Right lobe of liver (tissue), 6 donors: Measurements from ENCODE around the gene STIL. TPM values are rescaled to one million over a fixed set of nuclear protein-coding genes. Genes with fewer than 3 reads are reported as not detected.

Experiments used
- ATAC-seq, 4 donors: fragments of 200-7000 bp; cut with Tn5 transposase; one replicate each; pipeline ENCODE4 v1.9.1; 2020; ENCODE audit warnings: mild to moderate bottlenecking in 4 of 4, moderate library complexity in 4 of 4
- DNase-seq, 3 donors: peaks; one replicate each; pipeline ENCODE4 v3.0.0-alpha.2; 2020
- H3K27ac ChIP-seq, 3 donors: fragments of 200-600 bp; one replicate each; pipeline ENCODE4 v1.8.0; 2022
- H3K27me3 ChIP-seq, 2 donors: fragments of 200-600 bp; one replicate each; pipeline ENCODE4 v1.8.0; 2022
- H3K36me3 ChIP-seq, 4 donors: fragments of 200-600 bp; sonication (generic) in 1 of 4; one replicate each; pipeline versions ENCODE4 v1.5.1 to v1.8.0; 2017 to 2022; ENCODE audit warnings: control low read depth in 1 of 4
- H3K4me1 ChIP-seq, 4 donors: fragments of 200-600 bp; sonication (generic) in 1 of 4; one replicate each; pipeline versions ENCODE4 v1.5.1 to v1.8.0; 2017 to 2022; ENCODE audit warnings: control low read depth in 1 of 4
- H3K4me3 ChIP-seq, 3 donors: fragments of 200-600 bp; one replicate each; pipeline ENCODE4 v1.8.0; 2022
- H3K9me3 ChIP-seq, 4 donors: fragments of 200-600 bp; sonication (generic) in 1 of 4; one replicate each; pipeline versions ENCODE4 v1.5.1 to v1.8.0; 2017 to 2022; ENCODE audit warnings: control low read depth in 1 of 4
- CTCF ChIP-seq, 4 donors: fragments of 200-600 bp in 3 of 4; fragments of 450-650 bp in 1 of 4; IDR thresholded peaks; one replicate each; pipeline versions ENCODE4 v1.5.1 to v1.8.0; 2016 to 2022; ENCODE audit warnings: antibody characterized with exemption in 4 of 4, mild to moderate bottlenecking in 2 of 4
- POLR2A ChIP-seq: fragments of 450-650 bp; IDR thresholded peaks from one replicate; pipeline ENCODE4 v1.6.1; 2017; ENCODE audit warnings: antibody characterized with exemption, mild to moderate bottlenecking
- WGBS: methylation state at CpG from one replicate; pipeline ENCODE4 v1.1.6; 2018; ENCODE audit warnings: low coverage, low lambda C conversion rate; ENCODE audit not compliant: insufficient coverage; ENCODE audit errors: missing lambda C conversion rate; 5-methylcytosine and 5-hydroxymethylcytosine counted together
- intact Hi-C, 2 donors: fragments of 100-400 bp; cut with DNase I; formaldehyde crosslinking; loops; one replicate each; pipeline versions ENCODE4 v1.11.2 to v1.14.1; 2022
- total RNA-seq, 6 experiments: library from RNA; depleted of rRNA in 2 of 6; stranded (reverse); fragments of >200 nt in 2 of 6; fragmentation: NEBNext Ultra II Directional in 3 of 6; extraction: Animal tissue kit (Norgen Biotek cat#: 25700) in 3 of 6; gene quantifications; one replicate each; pipeline versions ENCODE4 v1.1.0 to v1.2.4, GENCODE V29; 2016 to 2023
- donor health status: DM: no; HTN: yes; CAD: no.
- donor health status: DM: no; HTN: no; CAD: no.
- donor health status: DM: no; HTN: no; CAD: no.
- donor health status: DM: no; HTN: yes; CAD: no.
- donor health status: DM: no; HTN: yes; CAD: no.

STIL gene
- total RNA-seq, 6 experiments from 2014 or later, result 0.61 to 2.5 (median 0.87) TPM

GRCh38 chr1:47337350-47337749 lies 23.4 kb upstream of the STIL start:
- no peak overlapping the region for H3K27ac ChIP-seq
- no peaks in the 10 kb centered on the region for H3K9me3 ChIP-seq
- TF ChIP-seq POLR2A, result no peak
- TF ChIP-seq CTCF (IDR thresholded peaks at IDR 0.05), result no peak
- DNase-seq (no peak), ATAC-seq (no peak)
- no peak overlapping the region for H3K4me3 ChIP-seq
- H3K27me3 ChIP-seq, result no peaks in the 10 kb centered on the region
- intact Hi-C loops, result no loop called here
- H3K4me1 ChIP-seq, result peaks cover 0 to 45% (median 9%) of the 10 kb centered on the region in 4 donors
- no peaks in the 10 kb centered on the region for H3K36me3 ChIP-seq
- 17% methylated on average over 1 of the region's 6 CpGs for WGBS

- H3K36me3 ChIP-seq, result no peaks in the 10 kb centered on the region
- WGBS, result 42% methylated on average over 9 of the region's 9 CpGs
- DNase-seq, result no peak
- peak overlapping the region; percentile 94 to 98 (median 95) for H3K27ac ChIP-seq
- no peaks in the 10 kb centered on the region for H3K27me3 ChIP-seq
- intact Hi-C loops, result no loop called here
- H3K4me3 ChIP-seq, result peak overlapping the region; percentile 81 to 90 (median 83)
- peaks cover 0 to 33% (median 10%) of the 10 kb centered on the region in 4 donors for H3K4me1 ChIP-seq
- H3K9me3 ChIP-seq, result no peaks in the 10 kb centered on the region
- TF ChIP-seq POLR2A (peak; percentile 8), CTCF (IDR thresholded peaks at IDR 0.05) (no peak)
- ATAC-seq, result no peak
Measured at GRCh38 chr1:47334765-47335435, 21.0 kb upstream of the STIL start.

GRCh38 chr1:47333922-47334764 lies 20.2 kb upstream of the STIL start:
- 0% methylated on average over 27 of the region's 90 CpGs for WGBS
- ATAC-seq (peak; percentile 87 to 92 (median 92)), DNase-seq (peak; percentile 91 to 95 (median 94))
- Histone ChIP-seq H3K9me3 (no peaks in the 10 kb centered on the region), H3K4me3 (peak overlapping the region; percentile 81 to 90 (median 83)), H3K27ac (peak overlapping the region; percentile 94 to 98 (median 95)), H3K4me1 (peaks cover 0 to 33% (median 10%) of the 10 kb centered on the region in 4 donors), H3K36me3 (no peaks in the 10 kb centered on the region), H3K27me3 (no peaks in the 10 kb centered on the region)
- intact Hi-C loops, result no loop called here
- TF ChIP-seq POLR2A (peak; percentile 83), CTCF (IDR thresholded peaks at IDR 0.05) (peak in 3 of 4 donors; percentile 6 to 31 (median 19))

GRCh38 chr1:47333578-47333921 lies 19.6 kb upstream of the STIL start, which contains the start of gene CMPK1:
TSS of gene CMPK1 (plus strand) at chr1:47333790. CDS start at chr1:47333946, 156 bp downstream.
- TF ChIP-seq CTCF (IDR thresholded peaks at IDR 0.05), result peak in 2 of 4 donors; percentile 23 to 24
- TF ChIP-seq POLR2A, result no peak
- ATAC-seq, result peak; percentile 77 to 84 (median 82)
- peak within 1 kb of the TSS; percentile 81 to 90 (median 83) for H3K4me3 ChIP-seq
- intact Hi-C loops, result no loop called here
- WGBS, result 0% methylated on average over 5 of the region's 40 CpGs
- peak within 1 kb of the TSS; percentile 94 to 98 (median 95) for H3K27ac ChIP-seq
- peak; percentile 90 to 91 (median 90) for DNase-seq
- no peaks in the 10 kb centered on the region for H3K27me3 ChIP-seq
- no peaks in the 10 kb centered on the region for H3K36me3 ChIP-seq
- H3K4me1 ChIP-seq, result peaks cover 0 to 33% (median 10%) of the 10 kb centered on the region in 4 donors
- no peaks in the 10 kb centered on the region for H3K9me3 ChIP-seq
